PC-9 (cell line): ENCODE data around the gene CMIP. TPM values are rescaled to one million over a fixed set of nuclear protein-coding genes. Genes with fewer than 3 reads are reported as not detected.

ENCODE experiments used
- BruUV-seq: library from RNA; stranded (reverse); fragments of 400-500 nt; replicated peaks from 2 replicates; lab custom pipeline; 2021; lab: Mats Ljungman, UMichigan
- CTCF ChIA-PET: fragments of 300-600 bp; sonication (Branson Sonifier 250); formaldehyde crosslinking; loops from one replicate; lab custom pipeline; 2022; ENCODE audit warnings: antibody characterized with exemption; lab: Charles Lee
- POLR2A ChIA-PET: fragments of 300-600 bp; sonication (Branson Sonifier 250); formaldehyde crosslinking; loops from one replicate; lab custom pipeline; 2022; ENCODE audit warnings: antibody characterized with exemption; ENCODE audit not compliant: unreplicated experiment; lab: Charles Lee
- DNase-seq, 2 experiments: peaks; one replicate each; pipeline versions ENCODE4 v3.0.0 to v3.0.0-alpha.2; 2015 to 2022; ENCODE audit warnings: mixed read lengths in 1 of 2
- H2AFZ ChIP-seq: fragments of 200-600 bp; sonication (generic); 2 replicates; pipeline ENCODE4 v1.8.1; 2017; ENCODE audit warnings: antibody characterized with exemption
- H3F3A ChIP-seq: fragments of 200-600 bp; sonication (generic); 2 replicates; pipeline ENCODE4 v1.8.1; 2017; ENCODE audit warnings: antibody characterized with exemption, mild to moderate bottlenecking, low read depth; ENCODE audit not compliant: insufficient read depth
- H3K27ac ChIP-seq: fragments of 200-600 bp; sonication (generic); 2 replicates; pipeline ENCODE4 v1.6.1; 2016; ENCODE audit warnings: mixed run types
- H3K27me3 ChIP-seq: fragments of 200-600 bp; sonication (generic); 2 replicates; pipeline ENCODE4 v1.6.1; 2016; ENCODE audit warnings: low read depth, mixed run types; ENCODE audit not compliant: insufficient read depth
- H3K36me3 ChIP-seq: fragments of 200-600 bp; sonication (generic); 2 replicates; pipeline ENCODE4 v1.6.1; 2016; ENCODE audit warnings: low read depth, mixed run types
- H3K4me1 ChIP-seq: fragments of 200-600 bp; sonication (generic); replicated peaks from 2 replicates; pipeline ENCODE4 v1.6.1; 2016; ENCODE audit warnings: mixed run types; ENCODE audit not compliant: insufficient read depth
- H3K4me2 ChIP-seq: fragments of 200-600 bp; sonication (generic); 2 replicates; pipeline ENCODE4 v1.6.1; 2017; ENCODE audit warnings: mixed run types
- H3K4me3 ChIP-seq: fragments of 200-600 bp; sonication (generic); 2 replicates; pipeline ENCODE4 v1.6.1; 2016; ENCODE audit warnings: mixed run types
- H3K79me2 ChIP-seq: fragments of 200-600 bp; sonication (generic); 2 replicates; pipeline ENCODE4 v1.6.1; 2017; ENCODE audit warnings: low read depth, mixed run types
- H3K9me2 ChIP-seq: fragments of 200-600 bp; sonication (generic); 2 replicates; pipeline ENCODE4 v1.8.1; 2017; ENCODE audit warnings: mild to moderate bottlenecking; ENCODE audit not compliant: insufficient read depth
- H3K9me3 ChIP-seq: fragments of 200-600 bp; sonication (generic); 2 replicates; pipeline ENCODE4 v1.8.1; 2016; ENCODE audit warnings: low read depth; ENCODE audit not compliant: insufficient read depth
- H4K20me1 ChIP-seq: fragments of 200-600 bp; sonication (generic); 2 replicates; pipeline ENCODE4 v1.8.1; 2017; ENCODE audit not compliant: insufficient read depth
- EZH2 ChIP-seq: fragments of 200-600 bp; sonication (generic); IDR thresholded peaks from 2 replicates; pipeline ENCODE4 v1.8.0; 2017; ENCODE audit warnings: antibody characterized with exemption, low read depth
- intact Hi-C: fragments of 100-400 bp; cut with micrococcal nuclease; formaldehyde crosslinking; loops from one replicate; pipeline ENCODE4 v1.10.0; 2022; ENCODE audit not compliant: unreplicated experiment
- total RNA-seq: library from RNA; stranded (reverse); gene quantifications from 2 replicates; pipeline ENCODE4 v1.2.3, GENCODE V29; 2021
- TF ChIP-seq, protein P1 (sequence below): fragments of 200-600 bp; sonication (generic); conservative IDR thresholded peaks from 2 replicates; pipeline ENCODE4 v1.6.1; 2017; ENCODE audit warnings: mixed run types, antibody characterized with exemption, mild to moderate bottlenecking, moderate library complexity

Gene CMIP
- total RNA-seq, 1 experiment from 2014 or later: 96.6 TPM

GRCh38 chr16:81748476-81749198 is 304.0 kb downstream of the CMIP start:
- H3K4me2 ChIP-seq: no peak overlapping the region
- no peaks in the 10 kb centered on the region for H3F3A ChIP-seq
- H4K20me1 ChIP-seq: no peaks in the 10 kb centered on the region
- H3K36me3 ChIP-seq: no peaks in the 10 kb centered on the region
- no peaks in the 10 kb centered on the region for H3K9me3 ChIP-seq
- no TSS peak for BruUV-seq
- intact Hi-C loops: no loop called here
- POLR2A ChIA-PET: interaction anchor here (0.7 kb wide), 2 partner anchors 9 to 13 kb away, joined by 3 to 4 read pairs; no protein-coding TSS in a partner anchor
- H3K9me2 ChIP-seq: no peaks in the 10 kb centered on the region
- H3K4me1 ChIP-seq: peaks cover 5% of the 10 kb centered on the region; the same call in 1 of the 2 replicates
- H3K4me3 ChIP-seq: no peak overlapping the region
- DNase-seq: no peak
- TF ChIP-seq EZH2: no peak
- TF ChIP-seq, protein P1, sequence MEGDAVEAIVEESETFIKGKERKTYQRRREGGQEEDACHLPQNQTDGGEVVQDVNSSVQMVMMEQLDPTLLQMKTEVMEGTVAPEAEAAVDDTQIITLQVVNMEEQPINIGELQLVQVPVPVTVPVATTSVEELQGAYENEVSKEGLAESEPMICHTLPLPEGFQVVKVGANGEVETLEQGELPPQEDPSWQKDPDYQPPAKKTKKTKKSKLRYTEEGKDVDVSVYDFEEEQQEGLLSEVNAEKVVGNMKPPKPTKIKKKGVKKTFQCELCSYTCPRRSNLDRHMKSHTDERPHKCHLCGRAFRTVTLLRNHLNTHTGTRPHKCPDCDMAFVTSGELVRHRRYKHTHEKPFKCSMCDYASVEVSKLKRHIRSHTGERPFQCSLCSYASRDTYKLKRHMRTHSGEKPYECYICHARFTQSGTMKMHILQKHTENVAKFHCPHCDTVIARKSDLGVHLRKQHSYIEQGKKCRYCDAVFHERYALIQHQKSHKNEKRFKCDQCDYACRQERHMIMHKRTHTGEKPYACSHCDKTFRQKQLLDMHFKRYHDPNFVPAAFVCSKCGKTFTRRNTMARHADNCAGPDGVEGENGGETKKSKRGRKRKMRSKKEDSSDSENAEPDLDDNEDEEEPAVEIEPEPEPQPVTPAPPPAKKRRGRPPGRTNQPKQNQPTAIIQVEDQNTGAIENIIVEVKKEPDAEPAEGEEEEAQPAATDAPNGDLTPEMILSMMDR: no peak
- no peak overlapping the region for H2AFZ ChIP-seq
- no peaks in the 10 kb centered on the region for H3K27me3 ChIP-seq
- H3K79me2 ChIP-seq: no peaks in the 10 kb centered on the region
- CTCF ChIA-PET: interaction anchor here (0.6 kb wide), 1 partner anchor 434 kb away, joined by 7 read pairs; the partner anchor contains the start of gene GAN
- no peak overlapping the region for H3K27ac ChIP-seq

DNA sequence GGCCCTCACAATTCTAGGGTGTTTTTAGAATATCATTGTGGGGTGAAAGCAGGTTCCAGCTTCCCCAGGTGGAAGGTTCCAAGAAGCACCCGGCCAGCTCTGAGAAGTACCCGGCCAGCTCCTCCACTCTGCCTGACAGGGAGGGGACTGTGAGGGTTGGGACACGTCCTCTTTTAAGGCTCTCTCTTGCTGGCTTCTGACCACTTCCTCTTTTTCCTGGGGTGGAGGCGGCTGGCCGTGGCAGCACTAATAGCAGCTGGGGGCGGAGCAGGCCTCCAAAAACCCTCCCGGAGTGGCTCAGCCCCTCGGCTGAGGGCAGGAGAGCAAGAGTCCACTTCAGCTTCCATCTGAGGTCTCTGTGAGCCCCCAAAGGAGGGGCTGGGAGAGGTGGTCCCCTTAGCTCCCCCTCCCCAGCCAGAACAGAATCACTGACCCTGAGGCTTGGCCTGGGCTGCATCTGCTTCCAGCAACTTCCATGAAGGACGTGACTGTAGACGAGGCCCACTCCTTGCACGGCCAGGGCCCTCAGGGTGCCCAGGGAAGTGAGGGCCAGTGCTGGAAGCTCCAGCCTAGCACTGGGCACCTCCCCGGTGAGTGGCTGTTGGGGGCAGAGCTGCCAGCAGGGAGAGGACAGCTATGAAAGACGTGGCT is 307.7 kb downstream of the CMIP start:
- Histone ChIP-seq H3F3A (no peaks in the 10 kb centered on the region), H3K79me2 (no peaks in the 10 kb centered on the region), H4K20me1 (no peaks in the 10 kb centered on the region), H3K4me2 (no peak overlapping the region), H3K4me3 (no peak overlapping the region), H2AFZ (no peak overlapping the region), H3K9me3 (no peaks in the 10 kb centered on the region), H3K4me1 (no peaks in the 10 kb centered on the region), H3K36me3 (no peaks in the 10 kb centered on the region), H3K9me2 (no peaks in the 10 kb centered on the region), H3K27ac (no peak overlapping the region), H3K27me3 (no peaks in the 10 kb centered on the region)
- TF ChIP-seq, protein P1: no peak
- no peak for TF ChIP-seq EZH2
- intact Hi-C loops: no loop called here
- peak in 1 of 2 experiments; percentile 29 for DNase-seq
- POLR2A ChIA-PET: no interaction called here
- BruUV-seq: no TSS peak
- CTCF ChIA-PET: interaction anchor here (0.7 kb wide), 1 partner anchor 124 kb away, joined by 4 read pairs; no protein-coding TSS in a partner anchor

- CTCF ChIA-PET: interaction anchor here (0.7 kb wide), 1 partner anchor 123 kb away, joined by 4 read pairs; no protein-coding TSS in a partner anchor
- BruUV-seq: no TSS peak
These were observed 308.2 kb downstream of the CMIP start for GRCh38 chr16:81752876-81753227.

More at GRCh38 chr16:81752876-81753227, 308.2 kb downstream of the CMIP start:
- no peak for TF ChIP-seq EZH2
- TF ChIP-seq, protein P1: no peak
- DNase-seq: no peak
- Histone ChIP-seq H4K20me1 (no peaks in the 10 kb centered on the region), H3F3A (no peaks in the 10 kb centered on the region; the same call in 1 of the 2 replicates), H3K4me3 (no peak overlapping the region), H3K9me2 (no peaks in the 10 kb centered on the region), H3K79me2 (no peaks in the 10 kb centered on the region), H3K4me2 (no peak overlapping the region), H3K27ac (no peak overlapping the region), H3K36me3 (no peaks in the 10 kb centered on the region), H3K27me3 (no peaks in the 10 kb centered on the region), H3K4me1 (peaks cover 2% of the 10 kb centered on the region), H3K9me3 (no peaks in the 10 kb centered on the region), H2AFZ (no peak overlapping the region)
- intact Hi-C loops: no loop called here
- POLR2A ChIA-PET: no interaction called here
